KMS-11 (cell line): ENCODE measurements around the gene MKRN1.
A peak's percentile ranks its signal among the peaks of the same experiment; 100 is the strongest.

ENCODE experiments used
- H2AFZ ChIP-seq: fragments of 200-600 bp; sonication (generic); 2 replicates; pipeline ENCODE4 v1.6.1; 2016; ENCODE audit warnings: antibody characterized with exemption, mixed run types, low read depth
- H3K27ac ChIP-seq: fragments of 200-600 bp; sonication (generic); 2 replicates; pipeline ENCODE4 v1.6.1; 2016; ENCODE audit warnings: mild to moderate bottlenecking, mixed run types
- H3K27me3 ChIP-seq: fragments of 200-600 bp; sonication (generic); 2 replicates; pipeline ENCODE4 v1.6.1; 2017; ENCODE audit warnings: mild to moderate bottlenecking, low read depth, mixed run types, moderate library complexity; ENCODE audit not compliant: insufficient read depth
- H3K36me3 ChIP-seq: fragments of 200-600 bp; sonication (generic); 2 replicates; pipeline ENCODE4 v1.6.1; 2017; ENCODE audit warnings: mild to moderate bottlenecking, mixed run types; ENCODE audit not compliant: insufficient read depth
- H3K4me1 ChIP-seq: fragments of 200-600 bp; sonication (generic); 2 replicates; pipeline ENCODE4 v1.6.1; 2016; ENCODE audit warnings: mild to moderate bottlenecking, low read depth, mixed run types; ENCODE audit not compliant: poor library complexity, severe bottlenecking
- H3K4me2 ChIP-seq: fragments of 200-600 bp; sonication (generic); 2 replicates; pipeline ENCODE4 v1.7.0; 2016; ENCODE audit warnings: mild to moderate bottlenecking, mixed run types
- H3K4me3 ChIP-seq: fragments of 200-600 bp; sonication (generic); IDR thresholded peaks from 2 replicates; pipeline ENCODE4 v1.6.1; 2017; ENCODE audit warnings: low read depth, low read length, mixed read lengths; ENCODE audit not compliant: insufficient read depth
- H3K79me2 ChIP-seq: fragments of 200-600 bp; sonication (generic); 2 replicates; pipeline ENCODE4 v1.6.1; 2016; ENCODE audit warnings: low read depth, mixed run types; ENCODE audit not compliant: insufficient read depth
- H3K9ac ChIP-seq: fragments of 200-600 bp; sonication (generic); 2 replicates; pipeline ENCODE4 v1.6.1; 2016; ENCODE audit warnings: mild to moderate bottlenecking, mixed run types
- H4K20me1 ChIP-seq: fragments of 200-600 bp; sonication (generic); 2 replicates; pipeline ENCODE4 v1.6.1; 2016; ENCODE audit warnings: mild to moderate bottlenecking, mixed run types; ENCODE audit not compliant: insufficient read depth
- TF ChIP-seq, protein P1 (sequence below): fragments of 200-600 bp; sonication (generic); conservative IDR thresholded peaks from 2 replicates; pipeline ENCODE4 v1.6.1; 2017; ENCODE audit warnings: low read depth, mild to moderate bottlenecking, antibody characterized with exemption, low read length, moderate library complexity, mixed read lengths

Gene MKRN1, protein sequence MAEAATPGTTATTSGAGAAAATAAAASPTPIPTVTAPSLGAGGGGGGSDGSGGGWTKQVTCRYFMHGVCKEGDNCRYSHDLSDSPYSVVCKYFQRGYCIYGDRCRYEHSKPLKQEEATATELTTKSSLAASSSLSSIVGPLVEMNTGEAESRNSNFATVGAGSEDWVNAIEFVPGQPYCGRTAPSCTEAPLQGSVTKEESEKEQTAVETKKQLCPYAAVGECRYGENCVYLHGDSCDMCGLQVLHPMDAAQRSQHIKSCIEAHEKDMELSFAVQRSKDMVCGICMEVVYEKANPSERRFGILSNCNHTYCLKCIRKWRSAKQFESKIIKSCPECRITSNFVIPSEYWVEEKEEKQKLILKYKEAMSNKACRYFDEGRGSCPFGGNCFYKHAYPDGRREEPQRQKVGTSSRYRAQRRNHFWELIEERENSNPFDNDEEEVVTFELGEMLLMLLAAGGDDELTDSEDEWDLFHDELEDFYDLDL

DNA sequence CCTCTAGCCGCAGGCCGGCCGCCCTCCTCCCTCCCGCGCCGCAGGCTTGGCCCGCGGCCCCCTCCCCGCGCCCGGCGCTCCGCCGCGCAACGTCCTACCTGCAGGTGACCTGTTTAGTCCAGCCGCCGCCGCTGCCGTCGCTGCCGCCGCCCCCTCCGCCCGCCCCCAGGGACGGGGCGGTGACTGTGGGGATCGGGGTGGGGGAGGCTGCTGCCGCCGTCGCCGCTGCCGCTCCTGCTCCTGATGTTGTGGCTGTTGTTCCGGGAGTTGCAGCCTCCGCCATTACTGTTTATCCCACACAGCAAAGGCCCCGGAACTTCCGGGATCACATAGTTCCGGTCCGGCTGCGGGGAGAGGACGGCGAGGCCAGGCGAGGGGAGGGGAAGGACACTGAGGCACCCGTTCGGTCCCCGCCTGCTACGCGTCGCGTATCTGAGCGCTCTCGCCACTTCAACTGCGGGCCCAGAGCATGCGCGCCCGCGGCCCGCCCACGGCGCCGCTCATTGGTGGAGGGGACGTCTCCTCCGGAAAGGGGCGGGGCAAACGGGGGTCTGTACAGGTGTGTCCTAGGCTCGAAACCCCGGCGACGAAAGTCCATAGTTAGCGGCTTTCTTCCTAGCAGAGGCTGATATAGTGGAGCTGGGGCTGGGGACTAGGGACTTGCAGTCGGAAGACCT is at the start of gene MKRN1:
Gene MKRN1 (minus strand): TSS at position 444 of the 677 bp plus-strand sequence. CDS start 161 bp downstream, at position 283.
- H3K4me2 ChIP-seq = peak within 1 kb of the TSS; percentile 87
- peaks cover 37% of the 10 kb centered on the region for H3K4me1 ChIP-seq
- peaks cover 25% of the 10 kb centered on the region for H4K20me1 ChIP-seq
- peaks cover 36% of the 10 kb centered on the region for H3K79me2 ChIP-seq
- H2AFZ ChIP-seq = peak within 1 kb of the TSS; percentile 23
- TF ChIP-seq, protein P1, sequence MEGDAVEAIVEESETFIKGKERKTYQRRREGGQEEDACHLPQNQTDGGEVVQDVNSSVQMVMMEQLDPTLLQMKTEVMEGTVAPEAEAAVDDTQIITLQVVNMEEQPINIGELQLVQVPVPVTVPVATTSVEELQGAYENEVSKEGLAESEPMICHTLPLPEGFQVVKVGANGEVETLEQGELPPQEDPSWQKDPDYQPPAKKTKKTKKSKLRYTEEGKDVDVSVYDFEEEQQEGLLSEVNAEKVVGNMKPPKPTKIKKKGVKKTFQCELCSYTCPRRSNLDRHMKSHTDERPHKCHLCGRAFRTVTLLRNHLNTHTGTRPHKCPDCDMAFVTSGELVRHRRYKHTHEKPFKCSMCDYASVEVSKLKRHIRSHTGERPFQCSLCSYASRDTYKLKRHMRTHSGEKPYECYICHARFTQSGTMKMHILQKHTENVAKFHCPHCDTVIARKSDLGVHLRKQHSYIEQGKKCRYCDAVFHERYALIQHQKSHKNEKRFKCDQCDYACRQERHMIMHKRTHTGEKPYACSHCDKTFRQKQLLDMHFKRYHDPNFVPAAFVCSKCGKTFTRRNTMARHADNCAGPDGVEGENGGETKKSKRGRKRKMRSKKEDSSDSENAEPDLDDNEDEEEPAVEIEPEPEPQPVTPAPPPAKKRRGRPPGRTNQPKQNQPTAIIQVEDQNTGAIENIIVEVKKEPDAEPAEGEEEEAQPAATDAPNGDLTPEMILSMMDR = no peak
- no peaks in the 10 kb centered on the region for H3K36me3 ChIP-seq
- H3K9ac ChIP-seq = peak within 1 kb of the TSS; percentile 71
- no peaks in the 10 kb centered on the region for H3K27me3 ChIP-seq
- H3K4me3 ChIP-seq = no peak within 1 kb of the TSS
- peak within 1 kb of the TSS; percentile 54 for H3K27ac ChIP-seq

DNA sequence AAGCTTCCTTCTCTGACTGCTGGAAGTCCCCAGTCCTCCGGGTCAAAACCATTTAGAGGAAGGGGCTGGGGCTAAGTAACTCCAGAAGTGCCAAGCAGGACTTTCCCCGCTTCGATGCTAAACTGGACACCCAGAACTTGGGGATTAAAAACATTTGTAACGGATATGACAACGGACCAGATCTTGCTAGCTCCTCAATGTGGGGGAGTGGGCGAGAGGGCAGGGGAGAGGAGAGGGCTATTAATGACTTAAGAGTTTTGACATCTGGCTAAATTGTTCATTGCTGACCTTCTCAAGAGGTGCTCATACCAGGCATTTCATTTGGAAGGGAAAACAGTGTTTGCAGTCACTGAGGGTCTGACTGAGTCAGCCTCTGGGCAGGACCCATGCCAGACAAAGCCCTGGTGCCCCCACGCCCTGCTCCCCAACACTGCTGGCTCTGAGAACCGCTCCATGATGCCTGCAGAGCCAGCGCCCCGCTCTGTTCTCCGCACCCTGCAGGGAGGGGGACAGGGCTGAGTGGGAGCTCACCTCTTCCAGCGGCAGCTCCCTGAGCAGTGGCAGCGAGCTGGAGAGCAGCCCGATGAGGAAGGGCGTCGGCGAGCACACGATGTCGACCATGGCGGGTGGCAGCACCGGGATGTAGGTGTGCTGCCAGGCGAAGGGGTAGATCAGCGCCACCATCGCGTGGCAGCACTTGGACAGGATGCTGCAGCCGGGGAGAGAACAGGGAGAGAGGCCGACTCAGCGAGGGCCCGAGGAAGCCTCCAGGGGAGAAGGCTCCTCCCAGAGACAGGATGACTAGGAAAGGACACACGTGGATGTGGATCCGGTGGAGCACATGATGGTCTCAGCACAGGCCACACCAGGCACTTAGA is 47.7 kb upstream of the MKRN1 start:
- H3K4me2 ChIP-seq = no peak overlapping the region
- no peaks in the 10 kb centered on the region for H3K79me2 ChIP-seq
- H2AFZ ChIP-seq = no peak overlapping the region
- no peak overlapping the region for H3K9ac ChIP-seq
- H3K4me1 ChIP-seq = peaks cover 11% of the 10 kb centered on the region
- H3K27ac ChIP-seq = no peak overlapping the region
- H3K36me3 ChIP-seq = no peaks in the 10 kb centered on the region
- TF ChIP-seq, protein P1 = no peak
- no peaks in the 10 kb centered on the region for H3K27me3 ChIP-seq
- no peaks in the 10 kb centered on the region for H4K20me1 ChIP-seq
- H3K4me3 ChIP-seq = no peak overlapping the region

DNA sequence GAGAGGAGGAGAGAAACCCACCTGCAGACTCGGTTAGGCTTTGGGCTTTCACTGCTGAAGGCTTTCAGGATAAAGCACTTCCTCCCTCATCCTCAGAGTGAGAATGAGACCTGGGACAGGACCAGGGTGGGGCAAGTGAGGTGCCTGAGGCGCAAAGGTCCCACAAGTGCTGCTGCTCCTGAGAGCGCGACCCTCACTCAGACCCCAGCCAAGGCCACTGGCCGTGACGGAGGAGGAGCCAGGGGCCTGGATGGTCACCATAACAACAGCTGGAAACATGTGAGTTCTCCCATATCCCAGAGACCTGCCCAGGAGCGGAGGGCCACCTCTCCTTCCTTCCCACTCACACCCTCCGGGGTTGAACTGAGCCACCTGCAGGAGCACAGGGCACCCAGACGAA is 46.9 kb upstream of the MKRN1 start:
- Histone ChIP-seq H3K27me3 (no peaks in the 10 kb centered on the region), H3K27ac (no peak overlapping the region), H3K9ac (no peak overlapping the region), H3K4me1 (peaks cover 11% of the 10 kb centered on the region), H4K20me1 (no peaks in the 10 kb centered on the region), H2AFZ (no peak overlapping the region; the same call in 1 of the 2 replicates), H3K36me3 (no peaks in the 10 kb centered on the region), H3K79me2 (no peaks in the 10 kb centered on the region), H3K4me2 (peak overlapping the region; percentile 23; the same call in 1 of the 2 replicates), H3K4me3 (no peak overlapping the region)
- TF ChIP-seq, protein P1 = no peak

DNA sequence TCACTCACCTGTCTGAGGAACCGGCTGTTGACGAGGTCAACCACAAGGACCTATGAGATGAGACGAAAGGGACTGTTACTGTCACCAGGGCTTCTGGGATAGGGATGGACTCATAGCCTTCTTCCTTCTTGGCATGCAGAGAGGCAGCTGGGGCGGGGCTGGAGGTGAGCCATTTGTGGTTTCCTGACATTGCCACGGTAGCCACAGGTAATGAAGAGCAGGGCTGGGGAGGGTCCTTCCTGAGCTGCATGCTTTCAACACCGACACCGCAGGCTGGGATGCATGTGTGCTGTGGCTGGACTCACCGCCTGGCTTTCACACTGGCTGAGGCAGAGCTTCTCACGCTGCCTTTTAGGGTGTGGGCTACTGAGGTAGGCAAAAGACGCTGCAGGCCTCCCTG is 46.4 kb upstream of the MKRN1 start:
- Histone ChIP-seq H3K4me2 (peak overlapping the region; percentile 23; the same call in 1 of the 2 replicates), H4K20me1 (no peaks in the 10 kb centered on the region), H3K4me3 (no peak overlapping the region), H3K27me3 (no peaks in the 10 kb centered on the region), H2AFZ (no peak overlapping the region; the same call in 1 of the 2 replicates), H3K9ac (no peak overlapping the region), H3K4me1 (peaks cover 11% of the 10 kb centered on the region), H3K79me2 (no peaks in the 10 kb centered on the region), H3K27ac (no peak overlapping the region), H3K36me3 (no peaks in the 10 kb centered on the region)
- TF ChIP-seq, protein P1 = no peak
